Measurements from ENCODE around the gene PXK. TPM values are rescaled to one million over a fixed set of nuclear protein-coding genes. Genes with fewer than 3 reads are reported as not detected.

The PXK gene
- total and polyA plus RNA-seq, 2 experiments from 2014 or later, result 29.5 to 37.8 TPM

- H4K20me1 ChIP-seq (ENCODE audit: insufficient read depth, poor library complexity, severe bottlenecking), result peaks cover 43% of the 10 kb centered on the region
- no peaks in the 10 kb centered on the region for H3K9me3 ChIP-seq (ENCODE audit: low read depth)
- H3K9me2 ChIP-seq (replicated peaks; ENCODE audit: insufficient read depth), result no peaks in the 10 kb centered on the region
- no peaks in the 10 kb centered on the region for H3K36me3 ChIP-seq (replicated peaks; ENCODE audit: insufficient read depth, low read depth)
- peaks cover 66% of the 10 kb centered on the region for H3K79me2 ChIP-seq
- TF ChIP-seq EZH2 (IDR thresholded peaks at IDR 0.05; ENCODE audit: borderline replicate concordance) (no peak), EZH2phosphoT487 (IDR thresholded peaks at IDR 0.05; ENCODE audit: low read depth, severe bottlenecking, unreplicated experiment) (no peak), CTCF (IDR thresholded peaks at IDR 0.05; ENCODE audit: poor library complexity) (no peak)
- H3K27ac ChIP-seq, result no peak overlapping the region
- WGBS (ENCODE audit: low lambda C conversion rate, missing lambda C conversion rate), result 47% methylated on average over 1 of the region's 1 CpG
- peak overlapping the region; percentile 93 for H3K4me2 ChIP-seq
- peaks cover 21% of the 10 kb centered on the region for H3K4me1 ChIP-seq (ENCODE audit: insufficient read depth)
- H2AFZ ChIP-seq, result no peak overlapping the region
- DNase-seq (ENCODE audit: low spot score), result peak; percentile 42
- no peaks in the 10 kb centered on the region for H3K27me3 ChIP-seq
- H3K4me3 ChIP-seq, result no peak overlapping the region
These were observed 24.0 kb upstream of the PXK start for GRCh38 chr3:58308728-58309127.

- Histone ChIP-seq H3K27me3 (no peaks in the 10 kb centered on the region), H3K79me2 (peaks cover 18% of the 10 kb centered on the region), H3K4me1 (ENCODE audit: insufficient read depth) (no peaks in the 10 kb centered on the region), H3K27ac (no peak overlapping the region), H4K20me1 (ENCODE audit: insufficient read depth, poor library complexity, severe bottlenecking) (peaks cover 14% of the 10 kb centered on the region), H3K4me2 (no peak overlapping the region), H3K9me3 (ENCODE audit: low read depth) (no peaks in the 10 kb centered on the region), H3K36me3 (replicated peaks; ENCODE audit: insufficient read depth, low read depth) (peaks cover 4% of the 10 kb centered on the region), H3K9me2 (replicated peaks; ENCODE audit: insufficient read depth) (no peaks in the 10 kb centered on the region), H2AFZ (no peak overlapping the region), H3K4me3 (no peak overlapping the region)
- no peak for DNase-seq (ENCODE audit: low spot score)
- 97% methylated on average over 2 of the region's 2 CpGs for WGBS (ENCODE audit: low lambda C conversion rate, missing lambda C conversion rate)
- no peak for TF ChIP-seq EZH2phosphoT487 (IDR thresholded peaks at IDR 0.05; ENCODE audit: low read depth, severe bottlenecking, unreplicated experiment)
- TF ChIP-seq EZH2 (IDR thresholded peaks at IDR 0.05; ENCODE audit: borderline replicate concordance), result no peak
- TF ChIP-seq CTCF (IDR thresholded peaks at IDR 0.05; ENCODE audit: poor library complexity), result no peak
These were observed 14.9 kb upstream of the PXK start for GRCh38 chr3:58317811-58318210.

- H3K27me3 ChIP-seq, result no peaks in the 10 kb centered on the region
- TF ChIP-seq CTCF (IDR thresholded peaks at IDR 0.05; ENCODE audit: poor library complexity) (no peak), EZH2 (IDR thresholded peaks at IDR 0.05; ENCODE audit: borderline replicate concordance) (no peak), EZH2phosphoT487 (IDR thresholded peaks at IDR 0.05; ENCODE audit: low read depth, severe bottlenecking, unreplicated experiment) (no peak)
- 93% methylated on average over 7 of the region's 7 CpGs for WGBS (ENCODE audit: low lambda C conversion rate, missing lambda C conversion rate)
These were observed 10.9 kb upstream of the PXK start for GRCh38 chr3:58321791-58322190.

GRCh38 chr3:58322793-58323192, 9.9 kb upstream of the PXK start:
- Histone ChIP-seq H4K20me1 (ENCODE audit: insufficient read depth, poor library complexity, severe bottlenecking) (no peaks in the 10 kb centered on the region), H3K36me3 (replicated peaks; ENCODE audit: insufficient read depth, low read depth) (no peaks in the 10 kb centered on the region), H2AFZ (no peak overlapping the region), H3K4me2 (no peak overlapping the region), H3K27me3 (no peaks in the 10 kb centered on the region), H3K4me3 (no peak overlapping the region), H3K27ac (no peak overlapping the region), H3K4me1 (ENCODE audit: insufficient read depth) (peaks cover 9% of the 10 kb centered on the region), H3K79me2 (no peaks in the 10 kb centered on the region), H3K9me2 (replicated peaks; ENCODE audit: insufficient read depth) (no peaks in the 10 kb centered on the region), H3K9me3 (ENCODE audit: low read depth) (no peaks in the 10 kb centered on the region)
- WGBS (ENCODE audit: low lambda C conversion rate, missing lambda C conversion rate), result 73% methylated on average over 1 of the region's 1 CpG
- TF ChIP-seq EZH2 (IDR thresholded peaks at IDR 0.05; ENCODE audit: borderline replicate concordance) (no peak), EZH2phosphoT487 (IDR thresholded peaks at IDR 0.05; ENCODE audit: low read depth, severe bottlenecking, unreplicated experiment) (no peak), CTCF (IDR thresholded peaks at IDR 0.05; ENCODE audit: poor library complexity) (no peak)
- DNase-seq (ENCODE audit: low spot score), result no peak

More at GRCh38 chr3:58321791-58322190, 10.9 kb upstream of the PXK start:
- Histone ChIP-seq H3K79me2 (no peaks in the 10 kb centered on the region), H3K9me2 (replicated peaks; ENCODE audit: insufficient read depth) (no peaks in the 10 kb centered on the region), H3K4me1 (ENCODE audit: insufficient read depth) (peaks cover 9% of the 10 kb centered on the region), H3K36me3 (replicated peaks; ENCODE audit: insufficient read depth, low read depth) (no peaks in the 10 kb centered on the region), H4K20me1 (ENCODE audit: insufficient read depth, poor library complexity, severe bottlenecking) (no peaks in the 10 kb centered on the region), H2AFZ (no peak overlapping the region), H3K4me2 (no peak overlapping the region), H3K9me3 (ENCODE audit: low read depth) (no peaks in the 10 kb centered on the region), H3K4me3 (no peak overlapping the region), H3K27ac (no peak overlapping the region)
- no peak for DNase-seq (ENCODE audit: low spot score)

Measured in hepatocyte (in vitro differentiated cells).